GM11168 (cell line): ENCODE measurements around the gene DNAJC7.

Source experiments
- in situ Hi-C: fragments of 300-500 bp; cut with MboI; formaldehyde crosslinking; loops from one replicate; pipeline ENCODE4 v1.12.0; 2022; ENCODE audit warnings: low sequenced_read_pairs; ENCODE audit not compliant: unreplicated experiment

The DNAJC7 gene, protein sequence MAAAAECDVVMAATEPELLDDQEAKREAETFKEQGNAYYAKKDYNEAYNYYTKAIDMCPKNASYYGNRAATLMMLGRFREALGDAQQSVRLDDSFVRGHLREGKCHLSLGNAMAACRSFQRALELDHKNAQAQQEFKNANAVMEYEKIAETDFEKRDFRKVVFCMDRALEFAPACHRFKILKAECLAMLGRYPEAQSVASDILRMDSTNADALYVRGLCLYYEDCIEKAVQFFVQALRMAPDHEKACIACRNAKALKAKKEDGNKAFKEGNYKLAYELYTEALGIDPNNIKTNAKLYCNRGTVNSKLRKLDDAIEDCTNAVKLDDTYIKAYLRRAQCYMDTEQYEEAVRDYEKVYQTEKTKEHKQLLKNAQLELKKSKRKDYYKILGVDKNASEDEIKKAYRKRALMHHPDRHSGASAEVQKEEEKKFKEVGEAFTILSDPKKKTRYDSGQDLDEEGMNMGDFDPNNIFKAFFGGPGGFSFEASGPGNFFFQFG

DNA sequence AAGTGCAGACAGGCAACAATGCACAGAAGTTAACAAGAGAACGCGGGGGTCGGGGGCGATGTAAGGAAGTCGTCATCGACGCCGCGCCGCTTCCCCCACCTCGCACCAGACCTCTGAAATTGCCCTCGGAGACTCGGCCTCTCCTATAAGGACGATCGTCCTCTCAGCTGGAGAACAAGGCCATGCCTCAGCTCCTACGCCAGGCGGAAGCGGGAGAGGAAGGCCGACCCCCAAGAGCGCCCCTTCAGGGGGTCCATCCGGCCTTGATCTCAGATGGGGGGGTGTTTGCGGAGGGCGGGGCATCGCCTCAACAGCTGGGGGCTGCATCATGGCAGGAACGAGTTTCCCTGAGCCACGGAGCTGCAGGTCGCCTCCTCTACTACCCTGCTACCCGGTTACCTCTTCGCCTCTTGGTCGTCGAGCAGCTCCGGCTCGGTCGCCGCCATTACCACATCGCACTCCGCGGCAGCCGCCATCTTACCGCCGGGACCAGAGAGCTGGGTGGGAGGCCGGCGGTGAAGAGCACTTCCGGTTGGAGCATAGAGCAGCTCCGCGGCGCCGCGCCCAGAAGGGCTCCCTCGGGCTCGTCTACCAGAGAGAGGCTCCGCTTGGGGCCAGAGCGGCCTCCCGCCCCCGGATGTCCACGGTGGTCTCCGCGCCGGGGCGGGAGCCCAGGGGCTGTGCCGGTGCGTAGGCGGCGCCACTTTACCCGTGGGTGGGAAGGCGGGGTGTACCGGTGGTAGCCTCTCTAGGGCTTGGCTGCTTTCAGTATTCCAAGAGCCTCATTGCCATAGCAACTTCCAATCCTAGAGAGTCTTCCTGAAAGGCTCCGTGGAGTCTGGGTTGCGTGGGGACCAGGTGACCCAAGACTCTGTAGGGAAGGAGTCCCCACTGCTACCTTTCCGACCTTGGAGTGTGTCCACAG, at the start of gene DNAJC7:
DNAJC7 (minus strand) TSS at position 499 of the 925 bp plus-strand sequence; CDS start at position 476, 23 bp downstream.
- in situ Hi-C loops, result no loop called here

DNA sequence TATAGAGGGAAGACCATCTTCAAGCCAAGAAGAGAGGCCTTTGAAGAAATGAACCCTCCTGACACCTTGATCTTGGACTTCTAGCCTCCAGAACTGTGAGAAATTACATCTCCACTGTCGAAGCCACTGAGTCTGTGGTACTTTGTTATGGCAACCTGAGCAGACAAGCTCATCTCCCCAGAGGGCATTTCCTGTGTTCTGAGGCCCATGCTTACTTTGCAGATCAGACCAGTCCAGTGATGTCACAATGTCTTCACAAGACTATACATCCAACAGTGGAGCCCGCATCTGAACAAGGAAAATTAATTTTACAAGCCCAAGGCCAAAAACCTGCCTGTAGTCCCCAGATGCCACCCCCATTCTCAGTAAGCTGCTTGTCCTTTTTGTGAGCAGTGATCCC, 48.0 kb upstream of the DNAJC7 start:
- in situ Hi-C loops, result loop anchor here (10.0 kb wide), 1 partner anchor 50 kb away; the partner anchor contains the start of gene DHX58

DNA sequence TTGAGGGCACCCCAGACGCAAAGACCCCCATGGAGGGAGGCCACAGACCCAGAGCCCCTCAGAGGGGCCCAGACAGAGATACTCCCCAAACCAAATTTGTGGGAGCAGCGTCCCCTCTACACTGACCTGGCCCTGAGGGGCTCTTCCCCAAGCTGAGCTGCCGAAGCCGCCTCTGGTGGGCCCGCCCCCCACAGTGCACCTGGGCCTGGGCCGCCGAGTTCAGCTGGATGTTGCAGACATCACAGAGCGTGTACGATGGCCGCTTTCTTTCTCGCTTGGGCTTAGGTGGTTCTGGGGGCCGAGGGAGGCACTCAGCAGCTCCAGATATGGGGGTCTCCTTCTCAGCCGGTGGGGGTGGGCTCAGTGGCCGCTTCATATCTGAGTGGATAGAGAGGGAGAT, 45.4 kb upstream of the DNAJC7 start:
- in situ Hi-C loops, result loop anchor here (10.0 kb wide), 1 partner anchor 52 kb away; the partner anchor contains the start of gene DHX58

DNA sequence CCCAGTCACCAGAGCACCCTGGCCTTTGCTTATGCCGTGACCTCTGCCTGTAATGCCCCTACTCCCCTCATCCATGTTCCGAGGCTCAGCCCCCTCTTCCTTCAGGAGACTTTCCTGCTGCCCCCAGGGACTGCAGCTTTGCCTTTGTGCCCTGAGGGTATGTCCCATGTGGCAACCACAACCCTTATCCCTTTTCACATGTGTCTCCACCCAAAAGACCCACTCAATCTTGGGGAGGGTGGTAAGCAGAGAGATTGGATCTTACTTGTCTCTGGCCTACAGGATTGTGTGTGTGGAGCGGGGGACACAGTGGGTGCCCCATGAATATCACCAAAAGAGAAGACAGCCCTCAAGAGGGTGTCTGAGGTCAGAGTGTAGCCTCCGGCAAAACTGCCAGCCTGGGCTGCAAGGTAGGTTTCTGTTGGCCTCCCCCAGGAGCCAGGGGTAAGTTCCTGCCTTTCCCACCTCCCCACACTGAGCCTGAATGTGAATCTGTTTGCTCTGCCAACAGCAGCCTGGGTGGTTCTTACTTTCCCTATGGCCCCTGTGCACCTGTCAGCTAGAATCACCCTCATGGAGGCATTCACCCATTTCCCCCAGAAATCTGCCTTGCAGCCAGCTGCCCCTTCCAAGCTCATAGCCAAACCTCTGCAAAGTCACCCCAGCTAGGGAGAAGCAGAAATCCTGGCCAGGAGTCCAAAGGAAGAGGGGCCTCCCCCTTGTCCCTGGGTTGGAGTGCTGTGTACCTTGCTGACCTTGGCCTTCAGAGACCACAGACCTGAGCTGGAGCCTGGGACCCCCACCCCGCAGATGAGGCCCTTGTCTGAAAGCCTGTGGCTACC, 44.6 kb upstream of the DNAJC7 start:
- in situ Hi-C loops, result loop anchor here (10.0 kb wide), 1 partner anchor 53 kb away; the partner anchor contains the start of gene DHX58

DNA sequence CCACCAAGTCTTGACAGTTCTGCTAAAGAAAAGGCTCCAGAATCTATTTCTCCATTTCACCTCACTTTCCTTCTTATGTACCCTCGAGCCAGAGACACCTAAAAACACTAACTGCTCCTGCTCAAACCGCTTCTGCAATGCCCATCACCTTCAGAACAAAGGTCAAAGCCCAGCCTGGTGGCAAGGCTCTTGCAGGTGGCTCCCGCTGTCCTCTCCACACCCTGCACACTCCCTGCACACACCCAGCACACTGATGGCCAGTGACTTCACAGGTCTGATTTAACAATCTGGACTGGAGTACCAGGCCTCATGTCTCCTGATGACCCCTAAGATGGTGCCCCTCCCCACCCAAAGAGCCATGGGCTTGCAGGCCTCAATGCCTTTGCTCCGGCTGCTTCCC, 43.0 kb upstream of the DNAJC7 start:
- in situ Hi-C loops, result loop anchor here (10.0 kb wide), 1 partner anchor 55 kb away; the partner anchor contains the start of gene DHX58

DNA sequence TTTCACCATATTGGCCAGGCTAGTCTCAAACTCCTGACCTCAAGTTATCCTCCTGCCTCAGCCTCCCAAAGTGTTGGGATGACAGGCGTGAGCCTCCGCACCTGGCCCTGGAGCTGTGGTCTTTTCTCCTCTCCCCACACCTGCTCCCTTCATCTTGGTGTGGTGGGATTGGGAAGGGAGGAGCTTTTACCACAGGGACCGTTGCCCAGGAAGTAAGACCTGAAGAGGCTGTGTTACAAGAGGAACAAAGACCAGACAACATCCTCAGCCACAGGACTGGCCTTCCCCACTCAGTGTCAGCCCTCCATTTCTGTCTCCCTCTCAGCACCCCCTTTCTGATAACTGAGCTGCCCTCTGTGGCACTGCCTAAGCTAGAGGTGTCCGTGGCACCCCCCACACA, 42.6 kb upstream of the DNAJC7 start:
- in situ Hi-C loops, result loop anchor here (10.0 kb wide), 1 partner anchor 55 kb away; the partner anchor contains the start of gene DHX58

DNA sequence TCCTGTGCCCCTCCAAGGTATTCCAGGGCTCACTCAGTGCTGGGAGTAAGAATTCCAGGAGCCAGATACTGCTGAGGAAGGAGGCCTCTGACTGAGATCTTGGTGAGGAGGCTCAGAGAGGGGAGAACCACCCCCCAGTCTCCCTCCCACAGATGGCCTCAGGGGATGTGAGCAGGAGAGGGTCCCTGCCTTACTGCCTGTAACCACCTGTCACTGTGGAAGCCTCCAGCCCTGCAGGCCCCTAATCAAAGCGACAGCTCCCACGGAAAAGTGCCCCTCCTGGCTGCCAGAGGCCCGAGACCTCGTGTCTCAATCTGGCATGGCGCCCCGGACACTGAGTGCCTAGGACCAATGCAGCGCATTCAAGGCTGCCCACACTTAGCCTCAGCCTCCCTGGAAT, 40.8 kb upstream of the DNAJC7 start:
- in situ Hi-C loops, result no loop called here

DNA sequence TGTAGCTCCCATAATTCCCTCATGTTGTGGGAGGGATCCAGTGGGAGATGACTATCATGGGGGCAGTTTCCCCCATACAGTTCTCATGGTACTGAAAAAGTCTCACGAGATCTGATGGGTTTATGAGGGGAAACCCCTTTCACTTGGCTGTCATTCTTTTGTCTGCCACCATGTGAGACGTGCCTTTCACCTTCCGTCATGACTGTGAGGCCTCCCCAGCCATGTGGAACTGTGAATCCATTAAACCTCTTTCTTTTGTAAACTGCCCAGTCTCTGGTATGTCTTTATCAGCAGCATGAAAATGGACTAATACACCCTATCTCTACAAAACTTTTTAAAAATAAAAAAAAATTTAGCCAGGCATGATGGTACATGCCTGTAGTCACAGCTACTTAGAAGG, 39.4 kb upstream of the DNAJC7 start:
- in situ Hi-C loops, result no loop called here

DNA sequence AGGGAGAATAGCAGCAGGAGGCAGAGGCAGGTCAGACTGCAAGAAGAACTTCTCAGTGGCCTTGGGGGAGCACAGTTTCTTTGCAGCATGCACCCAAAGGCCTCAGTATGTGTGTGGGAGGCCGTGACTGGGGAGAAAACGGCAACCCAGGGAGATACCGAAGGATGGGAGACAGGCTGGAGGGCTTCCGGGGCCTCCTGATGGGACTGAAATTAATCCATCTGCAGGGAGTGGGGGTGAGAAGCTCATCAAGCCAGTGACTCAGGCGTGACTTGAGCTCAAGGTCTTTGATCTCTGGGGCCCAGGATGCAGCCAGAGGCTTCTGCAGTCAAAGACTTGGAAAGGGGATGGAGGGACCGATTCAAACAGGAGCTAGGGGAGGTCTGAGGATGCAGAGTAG, 38.3 kb upstream of the DNAJC7 start:
- in situ Hi-C loops, result no loop called here

DNA sequence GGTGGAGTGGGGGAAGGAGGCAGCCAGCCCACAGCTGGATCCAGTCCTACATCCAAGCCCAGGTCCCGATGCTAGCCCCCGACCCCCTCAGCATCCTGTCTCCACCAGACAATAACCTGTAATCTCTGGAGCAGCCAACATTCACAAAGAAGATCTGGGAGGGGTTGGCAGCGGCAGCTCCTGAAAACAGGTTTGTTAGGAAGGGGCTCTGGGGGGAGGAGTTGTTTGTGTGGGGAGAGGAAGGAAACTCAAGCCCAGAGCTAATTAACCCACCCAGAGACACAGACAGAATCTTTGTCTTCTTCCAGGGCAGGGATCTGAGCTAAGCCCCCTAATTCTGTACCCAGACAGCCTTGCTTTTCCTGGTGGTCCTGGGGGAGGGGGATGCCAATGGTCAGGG, 37.8 kb upstream of the DNAJC7 start:
- in situ Hi-C loops, result no loop called here

DNA sequence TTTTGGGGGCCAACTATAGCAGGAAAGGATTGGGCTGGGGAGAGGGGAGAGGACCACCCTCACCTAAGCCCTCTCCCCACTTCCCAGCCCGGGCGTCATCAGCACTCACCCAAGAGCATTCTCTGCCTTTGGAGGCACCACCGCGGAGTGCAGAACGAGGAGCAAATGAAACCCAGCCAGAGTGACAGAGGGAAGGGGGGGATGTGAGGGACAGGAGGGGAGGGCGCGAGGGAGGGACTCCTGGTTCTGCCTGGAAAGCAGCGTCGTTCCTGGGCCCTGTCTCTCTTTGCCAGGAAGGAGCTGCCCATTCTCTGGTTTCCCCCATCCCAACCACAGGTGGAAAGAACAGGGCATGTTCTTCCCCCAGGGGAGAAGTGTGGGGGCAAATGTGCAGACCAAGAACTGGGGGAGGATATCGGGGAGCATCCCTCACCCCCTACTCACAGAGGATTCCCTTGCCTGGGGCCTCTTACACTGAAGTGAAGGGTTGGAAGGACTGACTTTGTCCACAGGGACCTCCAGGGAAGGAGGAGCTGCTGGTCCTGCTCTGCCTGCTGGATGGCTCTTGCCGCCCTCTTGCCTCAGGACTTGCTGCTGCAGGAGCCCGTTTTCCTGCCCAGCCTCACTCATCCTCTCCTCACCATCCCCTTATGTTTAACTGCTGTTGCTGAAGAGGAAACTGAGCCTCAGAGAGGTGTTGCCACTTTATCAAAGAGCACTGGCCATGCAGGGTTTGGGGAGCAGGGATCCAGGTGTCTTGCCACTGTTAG, 36.7 kb upstream of the DNAJC7 start:
- in situ Hi-C loops, result no loop called here

DNA sequence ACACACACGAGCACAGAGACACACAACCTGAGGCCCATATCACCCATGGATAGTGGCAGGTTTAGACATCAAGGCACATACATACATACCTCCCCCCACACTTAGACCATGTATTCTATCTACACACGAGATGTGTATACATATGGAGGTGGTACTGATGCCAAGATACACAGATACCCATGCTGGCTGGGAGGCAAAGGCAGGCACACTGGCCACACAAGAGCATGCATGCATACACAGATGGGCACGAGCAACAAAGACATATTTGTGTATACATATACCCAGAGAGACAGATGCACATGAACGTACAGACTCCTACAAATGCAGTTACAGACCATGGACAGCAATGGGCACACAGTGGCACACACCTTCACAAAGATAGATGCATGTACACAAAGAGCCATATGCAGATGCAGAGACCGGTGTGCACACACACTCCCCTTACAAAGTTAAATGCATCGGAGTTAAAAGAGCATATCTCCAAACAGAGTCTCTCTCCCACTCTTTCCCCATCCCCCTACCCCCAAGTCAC, 35.2 kb upstream of the DNAJC7 start:
- in situ Hi-C loops, result no loop called here

DNA sequence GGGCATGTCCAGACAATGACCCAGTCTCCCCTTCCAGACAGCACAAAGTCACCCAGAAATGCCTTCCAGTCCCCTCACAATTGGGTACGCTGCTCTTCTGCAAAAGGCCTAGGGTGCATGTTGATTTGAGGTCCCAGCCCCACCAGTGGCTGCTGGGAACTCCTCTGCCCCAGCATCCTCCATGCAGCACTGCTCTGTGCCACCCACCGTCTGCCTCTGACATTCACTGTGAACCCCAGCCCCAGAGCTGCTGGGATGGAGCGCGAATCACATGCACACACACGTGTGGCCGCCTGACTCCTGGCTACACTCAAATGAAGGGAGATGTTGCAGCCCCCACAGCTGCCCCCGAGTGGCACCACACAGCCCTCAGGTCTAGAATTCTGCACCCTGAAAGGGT, 34.4 kb upstream of the DNAJC7 start:
- in situ Hi-C loops, result no loop called here

DNA sequence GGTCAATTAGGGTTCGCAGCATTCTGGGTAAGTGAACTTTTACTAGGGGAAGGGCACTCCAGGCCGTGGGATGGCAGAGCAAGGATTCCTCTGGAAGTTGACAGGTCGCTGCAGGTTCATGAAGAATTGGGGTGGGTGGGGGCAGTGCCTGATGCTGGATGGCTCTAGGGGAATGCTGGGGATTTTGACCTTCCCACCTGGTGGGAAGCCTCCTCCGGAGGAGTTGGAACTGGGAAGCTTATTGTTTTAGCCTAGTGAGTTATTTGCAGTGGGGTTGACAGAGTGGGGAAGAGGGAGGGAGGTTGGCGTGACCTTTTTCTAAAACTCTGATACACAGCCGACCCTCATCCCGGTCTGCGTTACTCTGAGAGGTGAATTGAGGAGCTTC, 33.8 kb upstream of the DNAJC7 start:
- in situ Hi-C loops, result no loop called here

DNA sequence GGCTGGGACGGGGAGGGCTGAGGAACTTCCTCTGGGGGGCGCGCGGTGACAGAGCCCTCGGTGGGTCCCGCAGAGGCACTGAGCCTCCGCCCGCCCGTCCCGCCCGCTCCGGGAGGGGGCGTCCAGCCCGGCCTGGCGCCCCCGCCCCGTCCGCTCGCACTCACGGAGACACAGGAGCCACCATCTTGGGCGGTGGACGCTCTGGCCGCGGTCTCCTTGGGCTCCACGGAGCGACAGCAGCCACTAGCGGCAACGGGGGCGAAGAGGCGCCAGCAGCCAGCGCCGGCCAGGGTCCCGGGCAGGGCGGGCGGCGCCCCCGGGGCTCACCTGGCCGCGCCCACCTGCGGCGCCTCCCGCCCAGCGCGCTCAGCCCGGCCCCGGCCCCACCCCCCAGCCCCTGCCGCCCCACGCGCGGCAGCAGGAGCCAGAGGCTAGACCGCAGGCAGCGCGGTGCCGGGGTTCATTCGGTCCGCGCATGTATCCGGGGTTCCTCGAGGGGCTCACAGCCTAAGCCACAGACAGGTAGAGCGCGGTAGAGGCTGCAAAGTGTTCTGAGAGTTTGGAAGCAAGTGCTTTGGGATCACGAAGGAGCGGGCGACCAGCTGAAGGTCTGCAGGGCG, 33.3 kb upstream of the DNAJC7 start, which contains the start of gene C17orf113:
C17orf113 (minus strand) TSS at position 209 of the 620 bp plus-strand sequence. CDS start 7,225 bp downstream, outside the sequence.
- in situ Hi-C loops, result no loop called here

DNA sequence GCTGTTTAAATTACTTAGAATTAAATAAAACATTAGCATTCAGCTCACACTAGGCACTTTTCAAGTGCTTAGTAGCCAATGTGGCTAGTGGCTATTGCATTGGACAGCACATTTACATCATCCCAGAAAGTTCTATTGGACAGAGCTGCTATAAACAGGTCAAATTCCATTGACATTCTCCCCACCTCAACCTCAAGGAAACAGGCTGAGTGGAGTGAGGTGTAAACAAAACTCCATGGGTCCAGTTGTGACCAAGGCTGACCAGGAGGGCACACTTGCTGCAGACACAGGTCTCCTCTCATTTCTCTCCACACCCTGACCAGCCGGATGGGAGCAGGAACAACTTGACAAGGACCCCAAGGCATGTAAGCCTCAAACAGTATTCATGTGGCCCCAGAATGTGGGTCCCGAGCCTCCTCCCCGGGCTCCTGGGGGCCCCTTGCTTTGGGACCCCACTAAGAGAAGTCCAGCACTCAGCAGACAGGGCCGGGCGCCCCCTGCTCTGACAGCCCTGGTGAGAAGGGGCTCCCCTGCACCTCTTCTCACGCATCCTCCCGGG, 32.7 kb upstream of the DNAJC7 start:
- in situ Hi-C loops, result no loop called here

DNA sequence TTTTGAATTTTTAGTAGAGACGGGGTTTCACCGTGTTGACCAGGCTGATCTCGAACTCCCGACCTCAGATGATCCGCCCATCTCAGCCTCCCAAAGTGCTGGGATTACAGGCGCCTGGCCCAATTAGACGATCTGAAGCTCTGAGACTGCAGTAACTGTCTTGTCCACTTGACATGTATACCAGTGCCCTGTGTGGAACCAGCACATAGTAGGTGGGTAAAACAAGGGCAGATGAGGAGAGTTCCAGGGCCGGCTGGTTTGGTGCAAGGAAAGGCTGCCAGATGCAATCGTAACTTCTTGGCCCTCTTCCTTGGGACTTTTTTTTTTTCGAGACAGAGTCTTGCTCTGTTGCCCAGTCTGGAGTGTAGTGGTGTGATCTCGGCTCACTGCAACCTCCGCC, 30.1 kb upstream of the DNAJC7 start:
- in situ Hi-C loops, result no loop called here

DNA sequence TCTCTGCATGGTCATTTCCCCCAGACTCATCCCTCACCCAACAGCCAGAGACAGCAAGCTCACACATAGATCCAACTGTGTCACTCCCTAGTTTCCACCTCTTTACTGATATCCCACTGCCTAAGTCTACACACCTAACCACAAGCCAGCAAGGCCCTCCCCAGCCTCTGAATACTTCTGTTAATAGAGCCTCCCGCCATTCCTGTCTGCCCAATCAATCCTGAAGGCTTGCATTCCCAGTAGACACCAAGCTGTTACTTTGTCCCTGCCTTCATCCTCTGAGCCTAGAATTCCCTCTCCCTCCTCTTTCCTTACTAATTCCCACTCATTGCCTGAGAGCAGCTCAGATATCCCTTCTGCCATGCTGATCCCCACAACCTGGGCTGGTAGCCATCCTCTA, 28.5 kb upstream of the DNAJC7 start:
- in situ Hi-C loops, result no loop called here
